NCI-H2029 (cell line): ENCODE data around the gene CFAP107.

Experiments used
- DNase-seq: peaks from one replicate; lab custom pipeline; 2025; lab: John Stamatoyannopoulos, UW

Gene CFAP107

DNA sequence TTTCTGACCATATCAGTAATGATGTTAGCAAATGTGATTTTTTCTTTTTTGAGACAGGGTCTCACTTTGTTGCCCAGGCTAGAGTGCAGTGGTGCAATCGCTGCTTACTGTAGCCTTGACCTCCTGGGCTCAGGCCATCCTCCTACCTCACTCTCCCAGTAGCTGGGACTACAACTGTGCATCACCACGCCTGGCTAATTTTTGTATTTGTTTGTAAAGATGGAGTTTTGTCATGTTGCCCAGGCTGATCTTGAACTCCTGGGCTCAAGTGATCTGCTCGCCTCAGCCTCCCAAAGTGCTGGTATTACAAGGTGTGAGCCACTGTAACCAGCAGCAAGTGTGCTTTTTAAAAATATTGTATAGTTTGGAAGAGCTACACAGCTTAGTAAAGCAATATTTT lies 4.1 kb upstream of the CFAP107 start:
- no peak for DNase-seq

DNA sequence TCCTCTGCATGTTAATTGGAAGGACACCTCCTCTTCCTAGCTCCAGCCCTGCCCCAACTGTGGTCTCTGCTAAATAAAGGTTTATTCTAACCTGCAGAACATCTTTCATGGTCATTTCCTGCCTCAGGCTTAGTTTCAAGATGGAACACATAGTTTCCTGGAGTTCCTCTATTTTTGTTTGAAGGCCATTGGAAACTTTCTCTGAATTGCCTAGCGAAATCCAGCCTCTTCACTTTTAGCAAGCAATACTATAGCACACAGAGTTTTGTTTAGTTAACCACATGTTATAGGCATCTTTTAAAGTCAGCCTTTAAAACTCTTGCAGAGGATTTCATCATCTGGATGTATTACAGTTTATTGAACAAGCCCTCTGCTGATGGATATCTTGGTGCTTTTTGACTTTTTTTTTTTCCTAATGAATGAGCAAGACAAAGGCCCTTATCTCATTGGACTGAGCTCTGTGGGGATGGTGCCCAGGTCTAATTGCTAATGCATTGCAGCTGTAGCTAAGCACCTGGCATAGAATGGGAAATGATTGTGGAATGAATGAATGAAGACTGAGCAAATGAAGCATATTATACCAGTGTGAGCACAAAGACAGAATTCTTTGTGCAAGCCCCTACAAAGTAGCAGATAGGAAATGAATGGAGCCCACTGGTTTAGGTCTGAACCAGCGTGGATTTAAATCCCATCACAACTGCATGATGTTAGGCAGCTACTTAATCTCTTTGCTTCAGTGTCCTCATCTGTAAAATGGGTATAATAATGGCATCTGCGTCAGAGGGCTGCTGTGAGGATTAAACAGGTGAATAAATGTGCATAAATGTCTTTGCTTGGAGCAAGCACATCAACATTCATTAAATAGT lies 641 bp upstream of the CFAP107 start:
- no peak for DNase-seq

DNA sequence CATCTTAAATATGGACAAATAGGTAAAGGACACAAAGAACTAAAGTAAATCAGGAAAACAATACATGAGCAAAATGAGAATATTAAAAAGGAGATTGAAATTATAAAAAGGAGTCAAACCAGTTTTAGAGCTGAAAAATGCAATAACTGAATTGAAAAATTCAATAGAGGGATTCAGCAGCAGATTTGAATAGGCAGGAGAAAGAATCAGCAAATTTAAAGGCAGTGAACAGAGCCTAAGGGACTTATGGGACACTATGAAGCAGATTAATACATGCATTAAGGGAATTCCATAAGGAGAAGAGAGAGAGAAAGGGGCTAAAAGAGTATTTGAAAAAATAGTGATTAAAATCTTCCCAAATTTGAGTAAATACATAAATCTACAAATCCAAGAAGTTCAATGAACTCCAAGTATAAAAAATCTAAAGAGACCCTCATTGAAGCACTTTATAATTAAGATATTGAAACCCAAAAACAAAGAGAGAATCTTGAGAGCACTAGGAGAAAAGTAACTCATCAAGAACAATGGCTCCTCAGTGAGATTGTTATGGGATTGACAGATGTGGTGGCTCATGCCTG lies 2.9 kb downstream of the CFAP107 start:
- DNase-seq, result no peak

DNA sequence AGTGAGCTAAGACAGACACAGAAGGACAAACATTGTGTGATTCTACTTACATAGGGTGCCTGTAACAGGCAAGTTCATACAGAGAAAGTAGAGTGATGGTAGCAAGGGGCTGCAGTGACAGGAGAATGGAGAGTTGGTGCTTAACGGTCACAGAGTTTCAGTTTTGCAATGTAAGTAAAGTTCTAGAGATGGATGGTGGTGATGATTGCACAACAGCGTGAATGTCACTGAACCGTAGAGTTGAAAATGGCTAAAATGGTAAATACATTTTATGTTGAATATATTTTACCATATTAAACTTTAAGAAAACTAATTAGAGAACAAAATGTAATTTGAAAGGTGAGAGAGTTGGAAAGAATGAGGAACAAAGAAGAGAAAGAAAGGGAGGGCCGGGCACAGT lies 8.7 kb downstream of the CFAP107 start:
- no peak for DNase-seq

DNA sequence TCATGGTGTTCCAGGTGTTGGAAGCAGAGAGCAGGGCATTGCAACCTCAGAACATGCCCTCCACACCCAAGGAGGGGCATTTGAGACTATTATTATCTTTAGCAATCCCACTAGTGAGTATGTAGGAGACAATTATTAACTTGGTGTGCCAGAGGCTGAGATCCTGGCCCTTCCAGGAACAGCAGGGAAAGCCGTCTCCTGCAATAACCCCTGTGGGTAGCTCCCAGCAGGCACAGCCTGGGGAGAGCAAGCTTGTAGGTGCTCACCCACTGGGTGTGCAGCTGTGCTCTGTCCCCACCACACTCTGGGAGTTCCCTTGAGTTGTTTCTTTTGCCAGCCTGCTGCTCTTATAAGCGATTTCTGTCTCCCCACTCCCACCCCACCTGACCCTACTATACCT lies 10.3 kb downstream of the CFAP107 start:
- no peak for DNase-seq

DNA sequence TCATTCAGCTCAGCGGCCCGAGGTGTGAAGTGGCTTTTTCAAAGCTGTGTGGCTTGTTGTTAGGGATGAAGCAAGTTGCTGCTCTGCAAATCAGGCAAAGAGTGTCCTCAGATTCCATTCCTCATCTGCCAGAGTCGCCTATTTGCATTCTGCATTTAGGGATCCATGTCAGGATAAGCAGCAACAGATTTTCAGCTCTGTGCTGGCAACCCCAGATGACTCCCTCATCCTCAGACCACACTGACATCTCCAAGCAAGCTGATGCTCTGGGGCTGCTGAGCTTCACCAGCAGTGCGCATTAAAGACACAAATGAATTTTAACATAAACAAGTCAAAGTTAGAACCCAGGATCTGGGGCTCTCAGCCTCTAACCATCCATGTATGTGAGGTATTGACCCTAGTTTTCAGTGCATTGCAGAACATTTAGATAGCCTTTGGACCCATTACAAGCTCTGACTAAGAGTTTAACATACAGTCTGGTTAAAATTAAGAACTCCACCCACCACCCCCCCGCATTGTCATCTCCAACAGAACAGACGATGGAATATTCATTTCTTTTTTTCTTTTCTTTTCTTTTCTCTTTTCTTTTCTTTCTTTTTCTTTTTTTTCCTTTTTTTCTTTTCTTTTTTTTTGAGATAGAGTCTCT lies 10.9 kb downstream of the CFAP107 start:
- DNase-seq, result no peak

DNA sequence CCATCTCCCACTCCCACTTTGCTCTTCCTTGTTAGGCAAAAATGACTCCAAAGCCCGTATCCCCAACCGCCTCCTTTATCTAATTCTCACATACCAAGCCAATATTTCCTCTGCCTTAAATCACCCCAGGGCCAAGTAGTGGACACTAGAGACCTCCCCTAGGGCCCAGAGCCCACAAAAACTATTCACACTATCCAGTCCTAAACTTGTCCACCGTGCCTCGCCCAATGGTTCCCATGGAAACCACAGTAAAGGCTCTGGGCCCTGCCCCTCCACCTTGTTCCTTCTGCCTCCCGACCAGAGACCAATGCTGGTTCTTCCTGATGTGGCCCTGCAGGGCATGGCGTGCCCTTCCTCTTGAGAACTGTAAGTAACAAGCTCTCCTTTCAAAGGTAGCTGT lies 11.8 kb downstream of the CFAP107 start:
- DNase-seq, result no peak

DNA sequence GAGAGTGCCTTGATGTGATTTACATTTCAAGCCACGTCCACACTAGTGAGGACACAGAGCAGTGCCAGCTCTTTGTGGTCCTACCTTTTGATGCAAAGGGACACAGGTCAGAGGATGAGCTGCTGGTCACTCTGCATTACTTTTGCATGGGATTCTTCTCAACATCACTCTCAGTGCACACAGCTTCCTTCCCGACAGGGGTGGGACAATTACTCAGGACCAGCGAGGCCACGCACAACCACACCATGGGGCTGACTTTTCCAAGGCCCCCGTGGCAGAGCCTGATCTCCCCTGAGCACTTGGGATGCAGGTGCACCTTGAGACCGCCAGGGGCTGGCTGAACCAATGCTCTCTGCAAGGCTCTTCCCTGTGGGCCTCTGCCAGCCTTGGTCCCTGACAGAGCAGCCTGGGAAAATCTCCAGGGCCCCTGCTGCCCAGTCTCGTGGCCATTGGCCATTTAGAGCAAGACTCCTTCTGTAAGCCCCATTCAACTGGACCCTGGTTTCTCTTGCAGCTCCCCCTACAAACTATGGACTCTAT lies 14.3 kb downstream of the CFAP107 start:
- DNase-seq, result no peak

DNA sequence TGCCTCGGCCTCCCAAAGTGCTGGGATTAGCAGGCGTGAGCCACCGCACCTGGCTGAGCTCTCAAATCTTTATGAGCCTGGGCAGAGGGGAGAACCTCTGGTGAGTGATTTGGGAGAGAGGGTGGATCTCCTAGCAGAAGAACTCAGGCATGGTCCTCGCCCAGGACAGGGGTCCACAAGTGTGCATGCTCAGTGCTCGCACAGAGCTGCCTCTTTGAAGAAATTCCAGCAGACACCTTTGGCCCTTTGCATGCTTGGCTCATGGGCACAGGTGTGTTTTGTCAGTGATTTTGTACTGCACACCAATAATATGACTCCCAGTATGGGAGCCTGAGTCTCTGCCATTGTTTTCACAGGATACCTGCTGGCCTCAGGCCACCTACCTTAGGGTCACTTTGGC lies 15.8 kb downstream of the CFAP107 start:
- DNase-seq, result no peak

DNA sequence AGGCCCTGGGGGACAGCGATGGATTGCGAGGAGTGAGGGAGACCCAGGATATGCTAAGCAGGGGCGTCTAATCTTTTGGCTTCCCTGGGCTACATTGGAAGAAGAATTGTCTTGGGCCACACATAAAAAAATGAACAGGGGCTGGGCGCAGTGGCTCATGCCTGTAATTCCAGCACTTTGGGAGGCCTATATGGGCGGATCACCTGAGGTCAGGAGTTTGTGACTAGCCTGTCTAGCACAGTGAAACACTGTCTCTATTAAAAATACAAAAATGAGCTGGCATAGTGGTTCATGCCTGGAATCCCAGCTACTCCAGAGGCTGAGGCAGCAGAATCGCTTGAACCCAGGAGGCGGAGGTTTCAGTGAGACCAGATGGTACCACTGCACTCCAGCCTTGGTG lies 16.8 kb downstream of the CFAP107 start:
- DNase-seq, result no peak

DNA sequence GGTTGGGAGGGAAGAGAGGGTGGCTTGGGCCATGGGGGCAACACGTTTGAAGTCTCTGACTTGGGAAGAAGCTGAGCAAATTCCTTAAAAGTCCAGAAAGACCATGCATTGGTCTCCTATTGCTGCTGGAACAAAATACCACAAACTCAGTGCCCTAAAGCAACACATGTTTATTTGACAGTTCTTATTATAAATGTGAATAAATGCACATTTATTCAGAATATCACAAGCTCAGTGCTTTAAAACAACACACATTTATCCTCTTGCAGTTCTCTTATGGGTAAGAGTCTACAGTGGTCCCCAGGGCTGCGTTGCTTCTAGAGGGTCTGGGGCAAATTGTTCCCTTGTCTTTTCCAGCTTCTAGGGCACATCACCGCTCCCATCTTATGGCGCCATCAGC lies 17.5 kb downstream of the CFAP107 start:
- no peak for DNase-seq

DNA sequence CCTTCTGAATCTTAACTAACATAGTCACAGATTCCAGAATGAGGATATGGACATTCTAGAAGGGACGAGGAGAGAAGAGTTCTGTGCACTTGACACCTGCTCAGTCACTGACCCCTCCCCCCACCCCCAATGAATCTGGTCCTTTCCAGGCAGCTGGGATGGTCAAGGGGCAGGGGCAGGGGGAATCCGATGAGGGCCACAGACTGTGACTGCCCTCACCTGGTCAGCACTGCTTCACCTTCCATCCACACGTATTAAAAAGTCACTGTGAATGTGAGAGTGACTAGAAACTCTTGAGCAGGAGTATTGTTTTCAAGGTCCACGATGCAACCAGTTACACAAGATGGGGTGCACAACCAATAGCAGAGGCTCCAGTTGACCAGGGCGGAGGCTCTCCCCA lies 18.0 kb downstream of the CFAP107 start:
- no peak for DNase-seq

DNA sequence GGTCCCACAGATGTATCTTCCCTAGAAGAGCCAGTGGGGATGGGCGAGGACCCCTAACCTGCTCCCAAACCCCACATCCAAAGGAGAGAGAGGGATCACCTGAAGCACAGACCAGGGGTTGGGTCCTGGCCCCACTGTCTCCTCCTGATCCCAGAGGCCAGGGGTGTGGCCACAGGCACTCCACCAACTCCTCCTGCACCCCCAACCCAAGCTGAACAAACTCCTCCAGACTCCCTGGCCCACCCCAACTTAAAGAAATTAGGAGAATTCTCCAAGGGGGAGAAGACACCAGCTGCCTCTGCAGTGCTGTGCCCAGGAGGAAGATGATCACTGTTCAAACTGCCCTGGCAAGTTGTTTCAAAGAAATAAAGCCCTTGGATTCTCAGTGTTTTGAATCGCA lies 23.0 kb downstream of the CFAP107 start:
- DNase-seq, result no peak

DNA sequence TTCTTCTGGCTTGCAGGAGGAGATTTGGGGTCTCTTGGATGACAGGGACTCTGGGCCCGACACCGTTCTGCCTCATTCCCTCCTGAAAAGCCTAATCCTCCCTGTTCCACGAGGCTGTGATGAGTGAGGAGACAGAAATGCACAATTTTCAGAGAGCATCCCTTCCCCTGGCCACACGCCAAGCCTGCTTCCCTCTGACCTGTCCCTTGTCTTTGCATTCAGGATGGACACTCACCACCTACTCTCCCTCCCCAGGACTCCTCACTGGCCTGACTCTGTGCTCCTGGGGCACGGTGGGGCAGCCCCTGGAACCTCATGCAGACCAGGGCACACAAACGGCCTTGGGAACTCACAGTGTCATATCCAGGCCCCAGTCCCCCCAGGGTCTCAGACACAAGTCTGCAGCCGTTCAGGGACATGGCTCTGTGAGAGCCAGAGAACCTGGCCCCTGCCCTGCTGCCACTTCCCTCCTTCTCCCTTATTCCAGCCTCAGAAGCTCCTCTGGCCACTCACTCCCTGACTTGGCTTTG lies 24.0 kb downstream of the CFAP107 start:
- DNase-seq, result no peak

DNA sequence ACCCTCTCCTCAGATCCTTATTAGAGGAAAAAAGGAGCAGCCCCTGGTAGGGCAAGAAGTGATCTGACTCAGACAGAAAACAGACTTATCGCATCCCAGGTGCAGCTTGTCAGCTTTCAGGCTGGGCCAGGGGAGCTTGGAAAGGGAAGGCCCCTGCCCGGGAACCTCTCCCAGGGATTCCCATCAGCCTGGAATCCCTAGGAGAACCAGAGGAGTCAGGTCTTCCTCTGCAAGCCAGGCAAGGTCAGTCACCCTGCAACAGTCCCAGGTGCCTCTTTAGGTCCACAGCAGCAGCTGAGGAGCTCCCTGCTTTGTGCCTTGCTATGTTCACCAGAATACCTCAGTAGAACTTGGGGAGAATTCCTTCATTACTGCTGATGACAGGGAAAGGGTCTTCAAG lies 24.6 kb downstream of the CFAP107 start:
- DNase-seq, result no peak

DNA sequence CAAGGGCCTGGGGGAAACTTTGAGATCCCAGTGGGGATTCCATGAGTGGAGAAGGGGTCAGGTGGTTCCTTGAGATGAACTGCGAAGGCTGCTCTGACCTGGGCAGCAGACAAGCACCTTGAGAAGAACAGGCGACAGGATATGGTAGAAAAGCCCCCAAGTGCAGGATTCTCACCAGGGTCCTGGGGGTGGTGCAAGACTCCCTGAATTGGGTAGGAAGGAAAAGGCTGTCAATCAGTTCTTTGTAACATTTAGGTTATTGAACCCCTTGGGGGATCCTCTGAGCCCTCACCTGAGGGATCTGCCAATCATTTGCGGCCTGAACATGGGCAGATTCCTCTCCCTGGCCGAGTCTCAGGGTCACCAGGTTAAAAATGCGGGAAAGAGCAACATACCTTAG lies 25.2 kb downstream of the CFAP107 start:
- DNase-seq, result no peak

DNA sequence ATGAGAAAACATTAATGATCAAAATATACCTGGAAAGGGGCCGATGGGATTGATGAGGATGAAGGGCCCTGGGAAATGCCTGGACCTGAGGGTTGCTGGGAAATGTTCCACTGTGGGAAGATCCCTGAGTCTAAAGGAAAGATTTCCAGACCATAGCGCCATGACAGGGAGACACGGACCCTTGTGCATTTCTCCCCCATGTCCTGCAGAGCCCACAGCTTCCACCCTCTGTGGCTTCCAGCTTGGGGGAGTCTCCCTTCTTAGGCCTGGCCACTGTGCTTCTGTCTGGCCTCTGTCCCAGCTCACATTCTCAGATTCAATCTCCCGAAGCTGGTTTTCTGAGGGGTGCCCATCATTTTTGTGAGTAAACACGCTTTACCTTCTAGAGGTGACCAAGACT lies 26.5 kb downstream of the CFAP107 start:
- no peak for DNase-seq

DNA sequence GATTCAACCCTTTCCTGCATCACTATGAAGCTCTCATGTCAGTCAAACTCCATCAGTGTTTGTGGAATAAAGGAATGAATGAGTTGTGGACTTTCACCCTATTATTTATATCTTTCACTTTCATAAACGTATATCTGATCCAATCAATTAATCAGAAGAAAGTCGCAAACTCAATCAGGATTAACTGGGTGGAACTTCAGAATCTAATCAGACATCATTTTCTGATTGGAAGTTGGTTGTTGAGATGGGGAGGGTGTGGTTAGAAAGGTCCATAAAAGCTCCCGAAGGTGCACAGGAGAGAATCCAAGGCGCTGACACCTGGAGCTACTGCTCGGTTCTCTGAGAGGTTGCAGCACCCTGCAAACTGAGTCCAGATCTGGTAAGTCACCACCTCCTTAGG lies 27.4 kb downstream of the CFAP107 start, which contains the start of gene PRAMEF12:
Gene PRAMEF12, plus strand, starts transcription at position 301 of the 400 bp plus-strand sequence. CDS start 1,130 bp downstream, outside the sequence.
- DNase-seq, result no peak

DNA sequence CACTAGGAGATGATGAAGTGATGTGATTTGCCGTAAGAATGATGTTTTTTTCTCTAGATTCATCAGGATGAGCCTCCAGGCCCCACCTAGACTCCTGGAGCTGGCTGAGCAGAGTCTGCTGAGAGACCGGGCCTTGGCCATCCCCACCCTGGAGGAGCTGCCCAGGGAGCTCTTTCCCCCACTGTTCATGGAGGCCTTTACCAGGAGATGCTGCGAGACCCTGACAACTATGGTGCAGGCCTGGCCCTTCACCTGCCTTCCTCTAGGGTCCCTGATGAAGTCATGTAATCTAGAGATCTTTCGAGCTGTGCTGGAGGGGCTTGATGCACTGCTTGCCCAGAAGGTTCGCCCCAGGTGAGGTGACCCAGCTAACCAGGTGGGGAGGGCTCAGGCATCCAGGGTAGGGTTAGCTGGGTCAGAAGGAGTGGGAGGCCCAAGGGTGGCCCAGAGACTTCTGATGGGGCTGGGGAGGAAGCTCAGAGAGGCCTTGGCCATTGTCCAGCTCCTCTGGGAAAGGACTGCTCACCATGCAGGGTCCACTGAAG lies 28.9 kb downstream of the CFAP107 start:
- no peak for DNase-seq

DNA sequence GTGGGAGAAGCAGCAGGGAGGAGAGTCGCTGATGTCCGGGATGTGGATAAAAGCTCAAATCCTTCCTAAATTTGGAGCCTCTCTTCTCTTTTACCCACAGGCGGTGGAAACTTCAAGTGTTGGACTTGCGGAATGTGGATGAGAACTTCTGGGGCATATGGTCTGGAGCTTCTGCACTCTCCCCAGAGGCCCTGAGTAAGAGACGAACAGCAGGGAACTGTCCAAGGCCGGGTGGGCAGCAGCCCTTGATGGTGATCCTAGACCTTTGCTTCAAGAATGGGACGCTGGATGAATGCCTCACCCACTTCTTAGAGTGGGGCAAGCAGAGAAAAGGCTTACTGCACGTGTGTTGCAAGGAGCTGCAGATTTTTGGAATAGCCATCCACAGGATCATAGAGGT lies 29.4 kb downstream of the CFAP107 start:
- no peak for DNase-seq

DNA sequence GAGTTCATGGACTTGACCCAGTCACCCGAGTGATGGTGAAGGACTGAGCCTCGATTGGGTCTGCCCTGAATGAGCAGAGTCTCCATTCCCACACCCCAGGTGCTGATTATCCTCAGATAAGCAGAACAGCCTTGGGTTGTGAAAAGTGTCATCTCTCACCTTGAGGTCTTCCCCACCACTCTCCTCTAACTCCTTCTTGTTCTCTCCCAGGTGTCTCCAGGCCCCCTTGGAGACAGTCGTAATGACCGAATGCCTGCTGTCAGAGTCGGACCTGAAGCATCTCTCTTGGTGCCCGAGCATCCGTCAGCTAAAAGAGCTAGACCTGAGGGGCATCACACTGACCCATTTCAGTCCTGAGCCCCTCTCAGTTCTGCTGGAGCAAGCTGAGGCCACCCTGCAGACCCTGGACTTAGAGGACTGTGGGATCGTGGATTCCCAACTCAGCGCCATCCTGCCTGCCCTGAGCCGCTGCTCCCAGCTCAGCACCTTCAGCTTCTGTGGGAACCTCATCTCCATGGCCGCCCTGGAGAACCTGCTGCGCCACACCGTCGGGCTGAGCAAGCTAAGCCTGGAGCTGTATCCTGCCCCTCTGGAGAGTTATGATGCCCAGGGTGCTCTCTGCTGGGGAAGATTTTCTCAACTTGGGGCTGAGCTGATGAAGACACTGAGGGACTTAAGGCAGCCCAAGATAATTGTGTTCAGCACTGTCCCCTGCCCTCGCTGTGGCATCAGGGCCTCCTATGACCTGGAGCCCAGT lies 31.0 kb downstream of the CFAP107 start:
- no peak for DNase-seq

DNA sequence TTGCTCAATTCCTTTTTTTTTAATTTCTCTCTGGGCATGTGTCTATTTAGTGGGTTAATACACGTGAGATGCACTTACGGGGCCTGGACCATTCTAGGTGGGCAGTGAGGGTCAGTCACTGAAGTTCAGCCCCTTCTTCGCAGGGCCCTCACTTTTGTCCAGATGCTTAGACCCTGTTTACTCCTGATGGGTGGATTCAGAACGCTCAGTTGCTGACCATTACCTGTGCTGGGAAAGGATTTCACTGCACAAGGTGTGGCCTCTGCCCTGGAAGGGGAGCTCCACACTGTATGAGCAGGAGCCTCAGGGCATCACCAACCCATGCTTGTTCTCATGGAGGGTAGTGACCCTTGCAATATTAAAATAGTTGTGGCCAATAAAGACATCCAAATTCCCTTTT lies 32.1 kb downstream of the CFAP107 start:
- DNase-seq, result no peak
